ENCODE measurements around the gene NDUFS7.

The NDUFS7 gene

DNA sequence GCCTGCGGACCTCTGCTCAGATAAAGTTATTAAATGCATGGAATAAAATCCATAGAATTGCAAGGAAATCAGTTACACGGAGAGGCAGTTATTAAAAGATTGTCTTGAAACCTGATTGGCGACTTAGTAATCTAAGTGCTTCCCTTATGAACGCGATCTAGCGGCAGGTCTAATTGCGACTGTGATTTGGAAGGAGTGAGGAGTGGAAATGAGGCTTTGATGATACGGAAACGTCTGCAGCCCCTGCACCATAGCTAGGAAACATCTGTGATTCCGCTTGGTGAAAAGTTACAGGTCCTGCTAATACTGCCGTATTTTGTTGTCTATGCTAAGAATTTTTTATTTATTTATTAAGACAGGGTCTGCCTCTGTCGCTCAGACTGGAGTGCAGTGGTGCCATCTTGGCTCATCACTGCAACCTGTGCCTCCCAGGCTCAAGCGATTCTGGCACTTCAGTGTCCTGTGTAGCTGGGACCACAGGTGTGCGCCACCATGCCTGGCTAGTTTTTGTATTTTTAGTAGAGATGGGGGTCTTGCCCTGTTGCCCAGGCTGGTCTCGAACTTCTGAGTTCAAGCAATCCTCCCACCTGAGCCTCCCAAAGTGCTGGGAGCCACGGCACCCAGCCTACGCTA is 887 bp downstream of the NDUFS7 start:
- TF ChIP-seq GLIS3 (CRISPR knock-in tag; IDR thresholded peaks at IDR 0.05) (no peak), ARNTL (CRISPR knock-in tag; IDR thresholded peaks at IDR 0.05; ENCODE audit: borderline replicate concordance, low read depth) (no peak), POU6F1 (CRISPR knock-in tag; IDR thresholded peaks at IDR 0.05; ENCODE audit: borderline replicate concordance, low read depth) (no peak), ZNF565 (CRISPR knock-in tag; conservative IDR thresholded peaks at IDR 0.05; ENCODE audit: low read depth) (no peak), ZC3H10 (CRISPR knock-in tag; IDR thresholded peaks at IDR 0.05) (no peak), PATZ1 (CRISPR knock-in tag; IDR thresholded peaks at IDR 0.05; ENCODE audit: borderline replicate concordance) (no peak), RARB (CRISPR knock-in tag; IDR thresholded peaks at IDR 0.05) (no peak), OSR1 (CRISPR knock-in tag; IDR thresholded peaks at IDR 0.05) (no peak), TCF4 (CRISPR knock-in tag; IDR thresholded peaks at IDR 0.05; ENCODE audit: borderline replicate concordance) (no peak), ISL1 (CRISPR knock-in tag; IDR thresholded peaks at IDR 0.05) (no peak), PPARA (CRISPR knock-in tag; IDR thresholded peaks at IDR 0.05; ENCODE audit: borderline replicate concordance) (no peak), ZFP30 (CRISPR knock-in tag; IDR thresholded peaks at IDR 0.05) (no peak), ZNF70 (CRISPR knock-in tag; IDR thresholded peaks at IDR 0.05) (no peak), ZFP3 (CRISPR knock-in tag; IDR thresholded peaks at IDR 0.05) (no peak)
- TF ChIP-seq, protein P1, sequence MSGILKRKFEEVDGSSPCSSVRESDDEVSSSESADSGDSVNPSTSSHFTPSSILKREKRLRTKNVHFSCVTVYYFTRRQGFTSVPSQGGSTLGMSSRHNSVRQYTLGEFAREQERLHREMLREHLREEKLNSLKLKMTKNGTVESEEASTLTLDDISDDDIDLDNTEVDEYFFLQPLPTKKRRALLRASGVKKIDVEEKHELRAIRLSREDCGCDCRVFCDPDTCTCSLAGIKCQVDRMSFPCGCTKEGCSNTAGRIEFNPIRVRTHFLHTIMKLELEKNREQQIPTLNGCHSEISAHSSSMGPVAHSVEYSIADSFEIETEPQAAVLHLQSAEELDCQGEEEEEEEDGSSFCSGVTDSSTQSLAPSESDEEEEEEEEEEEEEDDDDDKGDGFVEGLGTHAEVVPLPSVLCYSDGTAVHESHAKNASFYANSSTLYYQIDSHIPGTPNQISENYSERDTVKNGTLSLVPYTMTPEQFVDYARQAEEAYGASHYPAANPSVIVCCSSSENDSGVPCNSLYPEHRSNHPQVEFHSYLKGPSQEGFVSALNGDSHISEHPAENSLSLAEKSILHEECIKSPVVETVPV (CRISPR knock-in tag; IDR thresholded peaks at IDR 0.05) = no peak
- TF ChIP-seq, protein P2, sequence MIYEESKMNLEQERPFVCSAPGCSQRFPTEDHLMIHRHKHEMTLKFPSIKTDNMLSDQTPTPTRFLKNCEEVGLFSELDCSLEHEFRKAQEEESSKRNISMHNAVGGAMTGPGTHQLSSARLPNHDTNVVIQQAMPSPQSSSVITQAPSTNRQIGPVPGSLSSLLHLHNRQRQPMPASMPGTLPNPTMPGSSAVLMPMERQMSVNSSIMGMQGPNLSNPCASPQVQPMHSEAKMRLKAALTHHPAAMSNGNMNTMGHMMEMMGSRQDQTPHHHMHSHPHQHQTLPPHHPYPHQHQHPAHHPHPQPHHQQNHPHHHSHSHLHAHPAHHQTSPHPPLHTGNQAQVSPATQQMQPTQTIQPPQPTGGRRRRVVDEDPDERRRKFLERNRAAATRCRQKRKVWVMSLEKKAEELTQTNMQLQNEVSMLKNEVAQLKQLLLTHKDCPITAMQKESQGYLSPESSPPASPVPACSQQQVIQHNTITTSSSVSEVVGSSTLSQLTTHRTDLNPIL (CRISPR knock-in tag; IDR thresholded peaks at IDR 0.05; ENCODE audit: low read depth) = no peak
- no peak for ATAC-seq

DNA sequence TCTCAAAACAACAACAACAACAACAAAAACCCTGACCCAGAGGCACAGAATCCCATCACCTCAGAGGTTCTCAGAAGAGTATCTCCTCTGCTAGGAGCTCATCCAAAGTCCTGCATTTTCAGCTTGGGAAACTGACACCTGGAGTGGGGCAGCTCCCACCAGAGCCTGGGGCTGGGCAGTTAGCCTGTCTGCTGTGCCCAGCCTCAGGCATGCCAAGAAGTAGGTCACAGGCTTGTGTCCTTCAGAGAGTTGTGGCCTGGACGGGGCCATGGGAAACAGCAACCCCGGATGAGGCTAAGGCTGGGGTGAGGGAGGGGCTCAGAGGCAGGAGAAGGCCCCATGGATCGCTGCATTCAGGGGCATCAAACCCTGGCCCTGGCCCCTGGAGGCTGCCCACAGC is 2.1 kb downstream of the NDUFS7 start:
- no peak for TF ChIP-seq PATZ1 (CRISPR knock-in tag; IDR thresholded peaks at IDR 0.05; ENCODE audit: borderline replicate concordance)
- TF ChIP-seq POU6F1 (CRISPR knock-in tag; IDR thresholded peaks at IDR 0.05; ENCODE audit: borderline replicate concordance, low read depth) = no peak
- no peak for TF ChIP-seq ZNF8 (CRISPR knock-in tag; IDR thresholded peaks at IDR 0.05)
- no peak for TF ChIP-seq GLIS3 (CRISPR knock-in tag; IDR thresholded peaks at IDR 0.05)
- TF ChIP-seq ARNTL (CRISPR knock-in tag; IDR thresholded peaks at IDR 0.05; ENCODE audit: borderline replicate concordance, low read depth) = no peak
- TF ChIP-seq BACH2 (CRISPR knock-in tag; IDR thresholded peaks at IDR 0.05; ENCODE audit: borderline replicate concordance) = no peak
- TF ChIP-seq ZFP30 (CRISPR knock-in tag; IDR thresholded peaks at IDR 0.05) = no peak
- TF ChIP-seq, protein P3, sequence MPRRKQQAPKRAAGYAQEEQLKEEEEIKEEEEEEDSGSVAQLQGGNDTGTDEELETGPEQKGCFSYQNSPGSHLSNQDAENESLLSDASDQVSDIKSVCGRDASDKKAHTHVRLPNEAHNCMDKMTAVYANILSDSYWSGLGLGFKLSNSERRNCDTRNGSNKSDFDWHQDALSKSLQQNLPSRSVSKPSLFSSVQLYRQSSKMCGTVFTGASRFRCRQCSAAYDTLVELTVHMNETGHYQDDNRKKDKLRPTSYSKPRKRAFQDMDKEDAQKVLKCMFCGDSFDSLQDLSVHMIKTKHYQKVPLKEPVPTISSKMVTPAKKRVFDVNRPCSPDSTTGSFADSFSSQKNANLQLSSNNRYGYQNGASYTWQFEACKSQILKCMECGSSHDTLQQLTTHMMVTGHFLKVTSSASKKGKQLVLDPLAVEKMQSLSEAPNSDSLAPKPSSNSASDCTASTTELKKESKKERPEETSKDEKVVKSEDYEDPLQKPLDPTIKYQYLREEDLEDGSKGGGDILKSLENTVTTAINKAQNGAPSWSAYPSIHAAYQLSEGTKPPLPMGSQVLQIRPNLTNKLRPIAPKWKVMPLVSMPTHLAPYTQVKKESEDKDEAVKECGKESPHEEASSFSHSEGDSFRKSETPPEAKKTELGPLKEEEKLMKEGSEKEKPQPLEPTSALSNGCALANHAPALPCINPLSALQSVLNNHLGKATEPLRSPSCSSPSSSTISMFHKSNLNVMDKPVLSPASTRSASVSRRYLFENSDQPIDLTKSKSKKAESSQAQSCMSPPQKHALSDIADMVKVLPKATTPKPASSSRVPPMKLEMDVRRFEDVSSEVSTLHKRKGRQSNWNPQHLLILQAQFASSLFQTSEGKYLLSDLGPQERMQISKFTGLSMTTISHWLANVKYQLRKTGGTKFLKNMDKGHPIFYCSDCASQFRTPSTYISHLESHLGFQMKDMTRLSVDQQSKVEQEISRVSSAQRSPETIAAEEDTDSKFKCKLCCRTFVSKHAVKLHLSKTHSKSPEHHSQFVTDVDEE (CRISPR knock-in tag; IDR thresholded peaks at IDR 0.05) = no peak

More for the DNA sequence above, 2.1 kb downstream of the NDUFS7 start:
- no peak for ATAC-seq
